Ecto neural progenitor cell (in vitro differentiated cells): ENCODE results near the gene SMYD3.

ENCODE experiments used
- DNase-seq: peaks from one replicate; pipeline ENCODE4 v3.0.0-alpha.2; 2018; ENCODE audit warnings: low spot score

Gene SMYD3

GRCh38 chr1:245901037-245901436, 606.0 kb downstream of the SMYD3 start:
- DNase-seq, result no peak

DNA sequence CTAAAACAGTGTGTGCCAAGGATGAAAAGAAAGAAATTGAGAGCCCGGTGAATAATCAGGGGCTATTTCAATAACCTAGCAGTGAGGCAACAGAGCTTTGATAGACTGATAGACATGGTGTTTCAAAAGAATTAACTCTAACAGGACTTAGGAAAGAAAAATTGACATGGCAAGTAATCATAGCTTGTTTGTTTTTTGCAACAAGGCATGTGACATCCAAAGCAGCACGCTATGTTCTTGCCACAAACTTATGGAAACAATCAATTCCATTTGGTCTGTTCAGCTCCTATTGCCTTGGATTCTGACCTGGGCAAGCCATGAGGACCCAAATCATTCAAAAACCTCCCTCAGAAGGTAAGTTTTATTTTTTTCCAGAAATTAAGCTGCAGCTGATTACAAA, 608.5 kb downstream of the SMYD3 start:
- no peak for DNase-seq

GRCh38 chr1:245896258-245896657, 610.8 kb downstream of the SMYD3 start:
- no peak for DNase-seq

DNA sequence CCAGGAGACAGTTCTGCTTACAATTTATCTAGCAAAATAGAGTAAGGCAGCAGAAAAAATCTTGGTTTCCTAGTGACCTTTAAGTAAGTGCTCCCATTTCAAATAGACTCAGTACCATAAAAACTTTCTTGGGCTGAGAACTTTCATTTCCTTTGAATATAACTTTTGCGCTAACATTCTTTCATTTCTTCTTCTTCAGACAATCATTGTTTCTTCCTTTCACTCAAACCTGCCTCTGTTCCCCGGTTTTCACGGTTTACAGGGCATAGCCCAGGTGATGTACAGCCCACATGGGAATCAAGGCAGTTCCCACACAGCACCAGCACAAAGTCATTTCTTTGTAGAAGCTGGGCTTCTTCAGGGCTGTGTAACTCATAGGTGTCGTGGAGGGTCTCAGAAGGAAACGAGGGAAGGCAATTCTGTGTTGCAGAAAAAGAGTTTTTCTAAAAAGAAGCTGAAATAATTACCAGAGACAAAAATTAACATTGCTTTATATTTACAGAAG, 611.6 kb downstream of the SMYD3 start:
- no peak for DNase-seq

- DNase-seq, result no peak
Measured at GRCh38 chr1:245894843-245895242, 612.2 kb downstream of the SMYD3 start.

DNA sequence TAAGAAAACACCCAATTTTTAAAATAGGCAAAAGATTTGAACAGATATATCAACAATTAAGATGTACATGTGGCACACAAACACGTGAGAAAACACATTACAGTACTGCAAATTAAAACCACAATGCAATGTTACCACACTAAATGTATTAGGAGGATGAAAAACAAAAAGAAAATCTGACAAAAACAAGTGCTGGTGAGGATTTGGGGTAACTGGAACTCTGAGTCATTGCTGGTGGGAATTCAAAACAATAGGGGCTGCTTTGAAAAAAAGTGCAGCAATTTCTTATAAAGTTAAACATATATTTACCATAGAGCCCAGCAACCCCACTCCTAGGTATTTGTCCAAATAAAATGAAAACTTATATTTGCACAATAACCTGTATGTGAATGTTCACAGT, 614.1 kb downstream of the SMYD3 start:
- DNase-seq, result no peak

- DNase-seq, result no peak
Measured at GRCh38 chr1:245888809-245889208, 618.3 kb downstream of the SMYD3 start.

GRCh38 chr1:245887829-245888228, 619.2 kb downstream of the SMYD3 start:
- no peak for DNase-seq

- DNase-seq, result no peak
Measured at GRCh38 chr1:245881767-245882391, 625.2 kb downstream of the SMYD3 start.

GRCh38 chr1:245880754-245881403, 626.2 kb downstream of the SMYD3 start:
- no peak for DNase-seq

DNA sequence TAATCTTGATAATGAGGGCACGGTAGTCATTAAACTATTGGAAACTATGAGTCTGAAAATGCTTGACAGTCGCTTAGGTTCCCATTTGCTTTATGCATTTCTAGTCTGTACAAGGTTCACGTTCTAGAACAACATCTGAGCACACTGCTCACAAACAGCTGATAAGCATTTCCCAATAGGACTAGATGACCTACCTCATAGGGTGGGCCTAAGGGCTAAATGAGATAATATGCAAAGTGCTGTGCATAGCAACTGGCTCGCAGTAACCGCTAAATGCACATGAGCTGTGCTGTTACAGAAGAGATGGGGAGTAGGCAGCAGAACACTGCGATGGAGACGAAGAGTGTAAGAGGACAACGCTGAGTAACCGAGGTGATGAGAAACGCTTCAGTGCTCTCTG, 628.0 kb downstream of the SMYD3 start:
- no peak for DNase-seq

GRCh38 chr1:245878585-245878984, 628.5 kb downstream of the SMYD3 start:
- DNase-seq, result no peak

DNA sequence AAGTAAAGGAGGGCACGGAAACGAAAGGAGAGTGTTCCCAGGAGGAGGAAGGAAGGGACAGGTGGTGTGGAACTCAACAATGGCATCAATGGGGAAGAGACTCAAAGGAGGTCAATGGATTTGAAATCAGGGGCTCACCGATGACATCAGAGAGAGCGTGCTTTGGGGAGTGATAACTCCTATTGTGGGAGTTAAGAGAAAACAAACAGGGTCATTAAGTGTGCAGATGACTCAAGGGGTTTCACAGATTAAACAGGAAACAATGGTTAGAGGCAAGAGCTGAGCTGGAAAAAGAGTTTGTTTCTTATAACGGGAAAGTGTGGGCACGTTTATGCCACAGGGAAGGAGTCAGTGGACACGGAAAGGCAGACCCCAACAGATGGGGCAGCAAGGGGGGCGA, 629.1 kb downstream of the SMYD3 start:
- DNase-seq, result no peak

DNA sequence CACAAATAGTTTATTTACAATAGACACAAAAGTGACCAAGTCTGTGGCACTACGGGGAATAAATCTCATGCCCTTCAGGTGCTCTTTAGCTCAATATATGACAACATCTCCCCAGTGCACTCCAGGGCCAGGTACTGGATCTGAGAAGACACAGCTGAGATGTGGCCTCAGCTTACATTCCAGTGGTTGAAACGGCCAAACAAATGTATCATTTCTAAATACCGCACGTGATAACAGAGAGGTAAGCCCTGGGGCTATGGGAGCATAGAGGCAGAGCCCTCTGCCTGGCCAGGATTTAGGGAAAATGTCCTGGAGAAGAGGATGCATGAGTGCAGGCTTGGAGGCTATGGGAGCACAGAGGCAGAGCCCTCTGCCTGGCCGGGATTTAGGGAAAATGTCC, 630.5 kb downstream of the SMYD3 start:
- DNase-seq, result no peak

DNA sequence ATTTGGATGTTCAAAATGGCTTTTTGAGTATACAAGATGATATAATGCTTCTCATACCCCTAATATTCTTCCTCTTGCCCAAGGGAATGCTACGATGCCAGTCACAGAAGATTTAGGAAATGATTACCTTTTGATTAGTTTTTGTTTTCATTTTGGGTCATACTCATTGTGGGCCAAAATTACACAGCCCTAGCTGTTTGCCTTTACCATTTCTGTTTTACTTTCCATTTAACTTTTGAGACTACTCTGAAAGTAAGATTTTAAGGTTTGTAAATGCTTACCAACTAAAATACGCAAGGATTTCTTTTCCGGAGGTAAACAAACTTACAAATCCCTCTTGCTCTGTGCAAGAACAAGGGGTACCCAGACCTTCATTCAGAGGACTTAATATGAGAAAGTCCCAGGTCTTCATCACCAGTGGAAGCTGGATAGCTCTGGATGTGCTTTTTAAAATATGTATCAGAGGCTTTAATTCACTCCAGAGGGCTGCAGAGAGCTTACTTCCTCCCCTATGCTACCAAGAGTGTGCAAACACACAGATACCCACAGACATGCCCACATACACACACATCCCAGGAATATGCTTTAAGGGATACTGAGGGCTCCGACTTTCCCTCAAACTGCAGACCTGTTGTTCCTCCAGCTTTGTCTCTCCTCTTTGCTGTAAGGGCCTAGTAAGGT, 631.4 kb downstream of the SMYD3 start:
- no peak for DNase-seq

DNA sequence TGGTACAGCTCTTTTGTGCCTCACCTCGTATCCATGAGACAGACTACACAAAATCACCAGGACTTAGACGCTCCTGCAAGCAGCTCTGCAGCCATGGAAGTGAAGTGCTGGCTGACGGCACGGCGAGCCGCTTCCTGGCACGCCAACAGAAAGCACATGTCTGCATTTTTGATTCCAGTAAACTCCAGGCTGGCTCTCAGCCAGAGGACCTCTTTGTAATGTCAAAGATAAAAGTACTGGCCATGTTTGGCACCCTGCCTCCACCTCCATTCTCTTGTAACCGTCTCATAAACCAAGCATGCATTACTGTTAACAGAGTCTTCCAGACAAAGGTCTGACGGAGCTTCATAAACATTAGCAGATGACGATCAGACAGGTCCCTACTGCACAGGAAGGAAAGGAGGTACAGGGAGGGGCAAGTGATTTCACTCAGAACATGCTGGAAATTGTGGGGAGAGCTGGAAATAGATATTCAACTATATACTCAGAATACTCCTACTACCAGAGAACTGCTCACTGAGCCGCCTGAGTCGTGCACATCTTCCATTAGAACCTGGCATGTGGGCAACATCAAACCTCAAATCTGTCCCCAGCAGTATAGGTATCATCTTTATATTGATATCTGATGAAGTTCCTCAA, 632.0 kb downstream of the SMYD3 start:
- DNase-seq, result no peak

DNA sequence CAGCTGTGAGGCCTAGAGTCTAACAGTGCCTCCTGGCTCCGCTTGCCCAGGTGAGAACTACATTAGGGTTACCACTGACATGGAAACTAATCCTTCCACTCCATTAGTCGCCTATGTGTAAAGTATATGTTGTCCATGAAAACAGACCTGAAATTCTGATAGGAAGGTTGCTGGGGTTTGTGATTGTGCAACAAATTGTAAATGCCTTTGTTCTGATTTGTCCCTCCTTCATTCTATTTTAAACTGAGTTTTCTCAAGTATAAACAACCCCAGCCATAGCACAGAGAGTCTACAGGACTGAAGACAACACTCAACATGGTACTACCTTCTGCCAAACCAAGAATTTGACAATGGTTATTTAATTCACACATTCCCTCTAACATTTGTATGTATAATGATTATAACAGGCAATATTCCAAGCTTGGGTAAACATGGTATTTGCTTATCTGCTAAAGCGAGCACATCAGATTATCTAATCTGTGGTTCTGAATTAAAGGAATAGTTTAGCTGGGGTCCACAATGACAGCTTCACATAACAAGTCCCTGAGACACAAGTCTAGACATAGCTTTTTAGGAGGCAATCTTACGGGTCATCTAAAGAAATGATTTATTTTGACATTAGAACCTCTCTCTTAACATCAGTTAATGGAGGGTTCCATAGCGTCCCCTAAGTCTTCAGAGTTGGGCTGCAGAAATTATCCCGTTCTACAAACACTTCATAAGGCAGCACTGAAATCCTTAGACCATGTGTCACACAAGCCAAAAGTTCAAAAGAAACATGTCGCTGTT, 633.0 kb downstream of the SMYD3 start:
- no peak for DNase-seq

DNA sequence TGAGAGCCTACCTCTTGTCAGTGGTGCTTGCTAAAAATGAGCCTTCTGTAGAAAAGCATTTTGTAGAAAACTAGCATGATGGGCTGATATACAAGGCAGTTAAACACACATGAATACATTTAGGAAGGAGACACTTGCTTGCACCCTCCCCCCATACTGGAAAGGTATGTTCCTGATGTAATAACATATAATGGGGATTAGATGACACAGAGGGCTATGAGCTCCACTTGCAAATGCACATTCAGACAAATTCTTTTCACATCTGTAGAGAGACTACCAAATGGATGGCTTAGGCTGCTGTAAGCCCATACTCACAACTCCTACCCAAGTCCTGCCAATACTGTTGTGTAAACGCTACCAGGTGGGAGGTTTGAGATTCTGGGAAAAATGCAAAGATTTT, 634.0 kb downstream of the SMYD3 start:
- DNase-seq, result no peak

- DNase-seq, result no peak
Measured at GRCh38 chr1:245872475-245872874, 634.6 kb downstream of the SMYD3 start.

DNA sequence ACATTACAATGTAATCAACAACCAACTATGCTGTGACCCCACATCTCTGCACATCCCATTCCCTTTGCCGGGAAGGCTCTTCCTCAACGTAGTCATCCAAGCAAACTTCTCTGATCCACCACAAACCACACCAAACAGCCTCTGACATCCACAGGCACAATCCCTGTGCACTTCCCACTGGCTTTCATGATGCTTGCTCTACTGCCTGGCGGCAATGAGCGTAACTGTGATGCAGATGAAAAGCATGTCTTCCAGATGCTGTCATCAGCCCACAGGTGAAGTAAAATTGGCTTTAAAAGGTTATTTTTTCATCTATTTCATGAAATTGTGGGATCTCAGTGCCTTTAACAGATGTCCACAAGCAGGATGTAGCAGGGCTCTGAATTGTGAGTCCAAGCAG, 635.2 kb downstream of the SMYD3 start:
- no peak for DNase-seq

DNA sequence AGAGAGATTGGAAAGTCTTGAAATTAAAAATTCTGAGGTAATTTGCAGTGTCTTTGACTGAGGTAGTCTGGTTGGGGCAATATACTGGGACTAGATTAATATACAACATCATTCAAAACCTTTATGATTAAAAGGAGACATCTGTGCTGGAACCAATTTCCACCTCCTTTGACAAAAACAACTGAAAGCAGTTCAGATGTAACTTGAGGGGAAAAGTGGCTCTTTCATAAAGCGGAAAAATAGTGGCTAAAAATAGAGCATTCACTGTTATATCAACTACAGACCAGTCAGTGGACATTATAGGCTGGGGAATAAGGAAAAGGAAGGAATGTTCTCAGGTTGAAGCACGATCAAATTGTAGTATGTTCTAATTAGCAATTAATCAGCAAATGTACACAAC, 635.9 kb downstream of the SMYD3 start:
- DNase-seq, result no peak

DNA sequence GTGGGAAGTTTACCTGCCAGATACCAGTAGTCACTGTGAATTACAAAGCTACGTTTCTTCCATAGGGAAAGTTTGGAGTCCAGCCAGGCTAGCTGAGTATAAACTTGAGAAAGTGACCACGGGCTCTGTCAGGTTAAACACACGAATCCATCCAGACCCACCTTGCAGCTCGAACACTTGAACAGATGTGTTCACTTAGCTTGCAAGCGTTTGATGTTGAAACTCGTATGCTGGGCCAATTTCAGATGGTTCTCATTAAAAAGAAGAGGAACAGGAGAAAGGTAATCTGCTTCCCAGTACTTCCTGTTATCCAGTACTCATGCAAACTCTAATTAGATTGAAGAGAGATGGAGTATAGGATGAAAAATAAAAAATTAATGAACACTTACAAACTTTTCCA, 636.4 kb downstream of the SMYD3 start:
- no peak for DNase-seq
